NCI-H1105 treated with DMSO at 0.1 percent for 48 hours (cell line): ENCODE results near the gene CUL3.

Source experiments
- DNase-seq: peaks from one replicate; lab custom pipeline; 2025; lab: John Stamatoyannopoulos, UW

The CUL3 gene

GRCh38 chr2:224421065-224421464 is 164.1 kb downstream of the CUL3 start:
- no peak for DNase-seq
